Body of pancreas (tissue), 4 donors: Measurements from ENCODE around the gene ADORA1. TPM values are rescaled to one million over a fixed set of nuclear protein-coding genes. Genes with fewer than 3 reads are reported as not detected.

Source experiments
- ATAC-seq: fragments of 150-250 bp; one replicate; pipeline ENCODE4 v1.9.1; 2016
- DNase-seq, 4 donors: peaks; one replicate each; pipeline ENCODE4 v3.0.0-alpha.2; 2019
- H3K27ac ChIP-seq, 4 donors: fragments of 200-600 bp; sonication (generic); 1 replicate in 3 of 4; 2 replicates in 1 of 4; pipeline versions ENCODE4 v1.5.1 to v1.6.1; 2016 to 2019; ENCODE audit warnings: mild to moderate bottlenecking in 1 of 4, mixed read lengths in 1 of 4, moderate library complexity in 1 of 4
- H3K27me3 ChIP-seq, 2 donors: fragments of 200-600 bp; sonication (generic); one replicate each; pipeline ENCODE4 v1.6.0; 2016; ENCODE audit warnings: mild to moderate bottlenecking in 1 of 2
- H3K36me3 ChIP-seq, 2 donors: fragments of 200-600 bp; sonication (generic); replicated peaks in 1 of 2; 2 replicates each; pipeline ENCODE4 v1.5.1; 2016; ENCODE audit warnings: low read depth in 2 of 2; ENCODE audit not compliant: insufficient read depth in 1 of 2
- H3K4me1 ChIP-seq: fragments of 200-600 bp; sonication (generic); one replicate; pipeline ENCODE4 v1.6.0; 2016
- H3K4me3 ChIP-seq, 2 donors: fragments of 200-600 bp; sonication (generic); 1 replicate in 1 of 2; 2 replicates in 1 of 2; pipeline ENCODE4 v1.5.1; 2016 to 2019
- H3K9me3 ChIP-seq, 3 donors: fragments of 200-600 bp; sonication (generic); 1 replicate in 2 of 3; 2 replicates in 1 of 3; pipeline ENCODE4 v1.5.1; 2016
- POLR2A ChIP-seq, 3 donors: fragments of 450-650 bp; IDR thresholded peaks; one replicate each; pipeline ENCODE4 v1.6.1; 2016; ENCODE audit warnings: antibody characterized with exemption in 3 of 3, mild to moderate bottlenecking in 2 of 3
- WGBS, 2 donors: methylation state at CpG; one replicate each; pipeline ENCODE4 v1.1.5; 2017; 5-methylcytosine and 5-hydroxymethylcytosine counted together
- intact Hi-C: fragments of 100-400 bp; cut with DNase I; formaldehyde crosslinking; loops from one replicate; pipeline ENCODE4 v1.15.1; 2023
- total RNA-seq, 2 donors: library from RNA; depleted of rRNA; stranded (reverse); fragments of >200 nt; gene quantifications; one replicate each; pipeline ENCODE4 v1.1.0, GENCODE V29; 2016
- TF ChIP-seq, protein P1 (sequence below), 7 experiments: fragments of 450-650 bp in 4 of 7; fragments of 200-600 bp in 3 of 7; sonication (generic) in 3 of 7; IDR thresholded peaks; one replicate each; pipeline ENCODE4 v1.5.1; 2016 to 2019; ENCODE audit warnings: antibody characterized with exemption in 7 of 7

The ADORA1 gene
- total RNA-seq, 2 donors from 2014 or later, result 16.1 to 21.1 TPM

DNA sequence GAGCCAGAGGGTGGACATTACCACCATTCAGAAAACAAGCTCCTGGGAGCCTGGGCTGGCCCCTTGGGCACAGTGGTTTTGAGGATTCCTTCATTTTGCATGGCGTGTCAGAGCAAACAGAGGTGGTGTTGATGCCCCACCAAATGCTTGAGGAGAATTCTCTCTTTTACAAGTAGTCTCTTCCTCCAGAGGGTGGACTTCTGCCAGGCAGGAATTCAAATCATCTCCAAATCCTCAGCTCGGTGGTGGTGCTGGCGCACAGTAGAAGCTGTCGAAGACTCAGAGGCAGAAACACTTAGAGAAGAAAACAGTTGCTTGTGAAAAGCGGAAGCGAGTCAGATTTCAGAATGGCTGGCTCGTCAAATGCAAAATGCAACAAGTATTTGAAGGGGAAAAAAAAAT, 62.4 kb downstream of the ADORA1 start:
- Histone ChIP-seq H3K27ac (no peak overlapping the region), H3K36me3 (no peaks in the 10 kb centered on the region), H3K4me3 (no peak overlapping the region), H3K27me3 (no peaks in the 10 kb centered on the region), H3K9me3 (no peaks in the 10 kb centered on the region), H3K4me1 (peaks cover 14% of the 10 kb centered on the region)
- no peak for ATAC-seq
- no peak for DNase-seq
- 66 to 90% methylated on average over 7 of the region's 7 CpGs for WGBS, 2 donors
- TF ChIP-seq, protein P1, sequence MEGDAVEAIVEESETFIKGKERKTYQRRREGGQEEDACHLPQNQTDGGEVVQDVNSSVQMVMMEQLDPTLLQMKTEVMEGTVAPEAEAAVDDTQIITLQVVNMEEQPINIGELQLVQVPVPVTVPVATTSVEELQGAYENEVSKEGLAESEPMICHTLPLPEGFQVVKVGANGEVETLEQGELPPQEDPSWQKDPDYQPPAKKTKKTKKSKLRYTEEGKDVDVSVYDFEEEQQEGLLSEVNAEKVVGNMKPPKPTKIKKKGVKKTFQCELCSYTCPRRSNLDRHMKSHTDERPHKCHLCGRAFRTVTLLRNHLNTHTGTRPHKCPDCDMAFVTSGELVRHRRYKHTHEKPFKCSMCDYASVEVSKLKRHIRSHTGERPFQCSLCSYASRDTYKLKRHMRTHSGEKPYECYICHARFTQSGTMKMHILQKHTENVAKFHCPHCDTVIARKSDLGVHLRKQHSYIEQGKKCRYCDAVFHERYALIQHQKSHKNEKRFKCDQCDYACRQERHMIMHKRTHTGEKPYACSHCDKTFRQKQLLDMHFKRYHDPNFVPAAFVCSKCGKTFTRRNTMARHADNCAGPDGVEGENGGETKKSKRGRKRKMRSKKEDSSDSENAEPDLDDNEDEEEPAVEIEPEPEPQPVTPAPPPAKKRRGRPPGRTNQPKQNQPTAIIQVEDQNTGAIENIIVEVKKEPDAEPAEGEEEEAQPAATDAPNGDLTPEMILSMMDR (IDR thresholded peaks at IDR 0.05), result no peak
- no peak for TF ChIP-seq POLR2A (IDR thresholded peaks at IDR 0.05)
- intact Hi-C loops, result no loop called here

DNA sequence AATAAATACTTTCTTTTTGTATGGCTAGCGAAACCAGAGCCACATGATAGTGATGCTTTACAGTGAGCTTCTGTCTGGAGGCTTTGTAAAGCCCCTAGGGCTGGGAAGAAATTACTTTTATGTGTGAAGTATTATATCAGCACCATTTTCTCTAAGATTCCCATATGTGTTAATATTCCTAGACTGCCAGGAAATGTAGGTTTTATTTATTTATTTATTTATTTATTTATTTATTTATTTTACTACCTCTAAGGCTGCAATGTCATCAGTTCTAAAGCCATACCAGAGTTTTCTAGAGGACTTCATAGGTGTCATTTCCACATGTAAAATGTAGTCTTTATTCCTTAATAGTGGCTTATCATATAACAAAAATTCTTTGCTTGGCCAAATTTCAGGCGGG, 63.4 kb downstream of the ADORA1 start:
- 89 to 94% methylated on average over 2 of the region's 2 CpGs for WGBS, 2 donors
- no peak for DNase-seq
- H3K9me3 ChIP-seq, result no peaks in the 10 kb centered on the region
- H3K4me1 ChIP-seq, result peaks cover 14% of the 10 kb centered on the region
- no peaks in the 10 kb centered on the region for H3K27me3 ChIP-seq
- no peaks in the 10 kb centered on the region for H3K36me3 ChIP-seq
- no peak for ATAC-seq
- no peak for TF ChIP-seq POLR2A (IDR thresholded peaks at IDR 0.05)
- TF ChIP-seq, protein P1 (IDR thresholded peaks at IDR 0.05), result no peak
- H3K27ac ChIP-seq, result no peak overlapping the region
- no peak overlapping the region for H3K4me3 ChIP-seq
- intact Hi-C loops, result no loop called here

DNA sequence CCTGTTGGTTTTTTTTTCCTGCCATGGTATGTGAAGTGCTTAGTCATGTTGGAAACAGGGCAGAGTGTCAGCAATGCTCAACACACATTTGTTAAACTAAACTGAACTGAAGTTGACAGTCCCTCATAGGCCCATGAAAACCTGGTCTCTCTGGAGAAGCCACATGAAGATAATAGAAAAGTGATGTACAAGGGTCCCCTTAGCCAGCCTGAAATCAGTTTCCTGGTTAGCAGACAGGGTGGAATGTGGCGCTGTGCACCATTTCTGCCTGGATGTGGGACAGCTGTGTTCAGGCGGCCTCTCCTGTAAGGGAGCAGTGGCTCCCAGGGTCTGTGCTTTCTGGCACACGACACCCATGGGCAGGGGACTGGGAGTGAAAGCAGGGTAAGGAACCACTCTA, 68.8 kb downstream of the ADORA1 start:
- TF ChIP-seq, protein P1 (IDR thresholded peaks at IDR 0.05), result no peak
- TF ChIP-seq POLR2A (IDR thresholded peaks at IDR 0.05), result no peak
- H3K36me3 ChIP-seq, result no peaks in the 10 kb centered on the region
- no peak overlapping the region for H3K27ac ChIP-seq
- ATAC-seq (no peak), DNase-seq (no peak)
- H3K4me1 ChIP-seq, result no peaks in the 10 kb centered on the region
- H3K9me3 ChIP-seq, result no peaks in the 10 kb centered on the region
- no peak overlapping the region for H3K4me3 ChIP-seq
- intact Hi-C loops, result no loop called here
- no peaks in the 10 kb centered on the region for H3K27me3 ChIP-seq
- 93 to 95% methylated on average over 3 of the region's 3 CpGs for WGBS, 2 donors

DNA sequence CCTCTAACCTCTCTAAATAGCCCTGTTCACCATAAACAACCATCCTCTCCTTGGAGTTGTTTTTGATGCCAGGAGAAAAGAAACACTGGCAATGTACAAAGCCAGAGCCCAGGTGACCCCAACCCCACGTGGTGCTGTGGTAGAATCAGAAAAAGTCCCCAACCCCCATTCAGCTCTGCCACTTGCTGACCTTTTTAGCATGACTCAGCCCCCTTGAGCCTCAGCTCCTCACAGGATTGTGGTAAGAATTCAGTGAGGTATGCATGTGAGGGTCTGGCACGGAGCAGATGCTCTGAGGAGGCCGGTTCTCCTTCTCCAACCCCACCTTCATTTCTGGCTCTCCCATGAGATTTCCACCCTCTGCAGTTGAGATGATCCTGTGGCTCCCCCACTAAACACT, 70.1 kb downstream of the ADORA1 start:
- no peak overlapping the region for H3K27ac ChIP-seq

DNA sequence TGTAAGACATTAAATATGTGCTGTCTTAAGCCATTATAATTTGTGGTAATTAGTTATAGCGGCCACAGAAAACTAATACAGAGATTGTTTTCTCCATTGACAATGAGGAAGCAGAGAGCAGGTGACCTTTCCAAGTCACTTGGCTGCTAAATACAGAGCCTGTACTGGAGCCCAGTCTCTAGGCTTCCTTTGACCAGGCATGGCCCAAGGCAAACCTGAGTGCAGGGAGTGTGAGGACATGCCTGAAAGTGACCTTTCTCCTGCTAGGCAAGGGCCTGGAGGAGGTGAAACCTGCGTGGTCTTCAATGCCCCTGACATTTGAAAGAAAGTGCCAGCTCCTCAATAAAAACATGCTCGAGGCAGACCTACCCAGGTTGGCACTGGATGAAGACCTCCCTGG, 71.5 kb downstream of the ADORA1 start:
- no peaks in the 10 kb centered on the region for H3K36me3 ChIP-seq
- H3K4me3 ChIP-seq, result no peak overlapping the region
- no peaks in the 10 kb centered on the region for H3K9me3 ChIP-seq
- TF ChIP-seq POLR2A (IDR thresholded peaks at IDR 0.05), result no peak
- TF ChIP-seq, protein P1 (IDR thresholded peaks at IDR 0.05), result no peak
- H3K27ac ChIP-seq, result no peak overlapping the region
- H3K4me1 ChIP-seq, result no peaks in the 10 kb centered on the region
- DNase-seq, result no peak
- intact Hi-C loops, result no loop called here
- H3K27me3 ChIP-seq, result no peaks in the 10 kb centered on the region
- ATAC-seq, result no peak
- 56 to 67% methylated on average over 3 of the region's 3 CpGs for WGBS, 2 donors

More for the DNA sequence above, 70.1 kb downstream of the ADORA1 start:
- no peak for DNase-seq
- ATAC-seq, result no peak
- TF ChIP-seq, protein P1 (IDR thresholded peaks at IDR 0.05), result no peak
- no peak for TF ChIP-seq POLR2A (IDR thresholded peaks at IDR 0.05)
- intact Hi-C loops, result no loop called here
- H3K36me3 ChIP-seq, result no peaks in the 10 kb centered on the region
- H3K4me1 ChIP-seq, result no peaks in the 10 kb centered on the region
- 56 to 72% methylated on average over 3 of the region's 3 CpGs for WGBS, 2 donors
- no peaks in the 10 kb centered on the region for H3K9me3 ChIP-seq
- no peak overlapping the region for H3K4me3 ChIP-seq
- H3K27me3 ChIP-seq, result no peaks in the 10 kb centered on the region
